Mucosa of rectum (tissue), 2 donors: ENCODE results near the gene MAP4K2.

Source experiments
- H3K27ac ChIP-seq, 2 donors: one replicate each; pipeline ENCODE4 v1.7.0; 2013; ENCODE audit warnings: inconsistent platforms in 2 of 2, low read depth in 2 of 2, low read length in 2 of 2
- H3K27me3 ChIP-seq, 2 donors: one replicate each; pipeline ENCODE4 v1.7.0; 2013; ENCODE audit warnings: low read length in 2 of 2; ENCODE audit not compliant: control insufficient read depth in 2 of 2, insufficient read depth in 2 of 2
- H3K36me3 ChIP-seq, 2 donors: one replicate each; pipeline ENCODE4 v1.7.0; 2013; ENCODE audit warnings: low read length in 2 of 2; ENCODE audit not compliant: control insufficient read depth in 2 of 2, insufficient read depth in 2 of 2
- H3K4me1 ChIP-seq, 2 donors: one replicate each; pipeline ENCODE4 v1.7.0; 2013; ENCODE audit warnings: low read length in 2 of 2, mild to moderate bottlenecking in 1 of 2; ENCODE audit not compliant: control insufficient read depth in 2 of 2, insufficient read depth in 2 of 2
- H3K4me3 ChIP-seq, 2 donors: one replicate each; pipeline ENCODE4 v1.7.0; 2013; ENCODE audit warnings: low read length in 2 of 2
- H3K9ac ChIP-seq, 2 donors: one replicate each; pipeline ENCODE4 v1.7.0; 2013; ENCODE audit warnings: low read length in 2 of 2, low read depth in 1 of 2, mild to moderate bottlenecking in 1 of 2
- H3K9me3 ChIP-seq, 2 donors: one replicate each; pipeline ENCODE4 v1.7.0; 2013; ENCODE audit warnings: low read length in 2 of 2; ENCODE audit not compliant: control insufficient read depth in 2 of 2
- donor health status: healthy.
- donor health status: Normal muscosa, but diverticular disease.

Gene MAP4K2

DNA sequence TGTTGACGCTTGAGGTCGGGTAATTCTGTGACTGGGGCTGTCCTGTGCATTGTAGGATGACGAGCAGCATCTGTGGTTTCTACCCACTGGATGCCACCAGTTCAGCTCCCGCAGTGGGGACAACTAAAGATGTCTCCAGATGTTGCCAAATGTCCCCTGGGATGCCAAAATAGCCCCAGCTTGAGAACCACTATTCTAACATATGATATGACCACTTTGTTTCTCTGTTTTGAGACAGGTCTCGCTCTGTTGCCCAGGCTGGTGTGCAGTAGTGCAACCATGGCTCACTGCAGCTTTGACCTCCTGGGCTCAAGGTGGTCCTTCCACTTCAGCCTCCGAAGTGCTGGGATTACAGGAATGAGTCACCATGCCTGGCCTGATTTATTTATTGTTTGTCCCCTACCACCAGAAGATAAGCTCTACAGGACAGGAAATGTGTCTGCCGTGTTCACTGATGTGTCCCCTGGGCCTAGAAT is 11.7 kb upstream of the MAP4K2 start:
- H3K27me3 ChIP-seq, result no peaks in the 10 kb centered on the region
- no peak overlapping the region for H3K9ac ChIP-seq
- no peak overlapping the region for H3K4me3 ChIP-seq
- H3K27ac ChIP-seq, result no peak overlapping the region
- no peaks in the 10 kb centered on the region for H3K36me3 ChIP-seq
- no peaks in the 10 kb centered on the region for H3K9me3 ChIP-seq
- peaks cover 6% of the 10 kb centered on the region in 2 donors for H3K4me1 ChIP-seq

DNA sequence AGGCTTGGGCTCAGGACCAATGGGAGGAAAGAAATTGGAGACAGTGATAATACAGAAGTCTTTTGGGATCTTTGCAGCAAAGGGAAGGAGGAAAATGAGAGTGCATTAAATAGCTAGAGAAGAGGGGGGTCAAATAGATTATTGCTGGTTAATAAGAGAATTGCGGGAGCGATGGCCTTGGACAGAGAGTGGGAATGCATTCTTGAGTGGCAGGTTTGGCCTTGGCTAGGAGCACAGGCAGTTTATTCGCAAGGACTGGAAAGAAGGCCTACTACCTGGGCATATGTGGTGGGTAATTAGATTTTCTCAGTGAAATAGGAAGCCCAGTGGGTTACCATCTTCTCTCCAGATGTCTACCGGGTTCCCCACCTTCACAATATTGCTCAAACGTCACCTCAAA is 10.8 kb upstream of the MAP4K2 start:
- Histone ChIP-seq H3K9me3 (no peaks in the 10 kb centered on the region), H3K9ac (no peak overlapping the region), H3K27ac (no peak overlapping the region), H3K4me1 (peaks cover 9 to 10% of the 10 kb centered on the region in 2 donors), H3K4me3 (no peak overlapping the region), H3K36me3 (no peaks in the 10 kb centered on the region), H3K27me3 (no peaks in the 10 kb centered on the region)

DNA sequence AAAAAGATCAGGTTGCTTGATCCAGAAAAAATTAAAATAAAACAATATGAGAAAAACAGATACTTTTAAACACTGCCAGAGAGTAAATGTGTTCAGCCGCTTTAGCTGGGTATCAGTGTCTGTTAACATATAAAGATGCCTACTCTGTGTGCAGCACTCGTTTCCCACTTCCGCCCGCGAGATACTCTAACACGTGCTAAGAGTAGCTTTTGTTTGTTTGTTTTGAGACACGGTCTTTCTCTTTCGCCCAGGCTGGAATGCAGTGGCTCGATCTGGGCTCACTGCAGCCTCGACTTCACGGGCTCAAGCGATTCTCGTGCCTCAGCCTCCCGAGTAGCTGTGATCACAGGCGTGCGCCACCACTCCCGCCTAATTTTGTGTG is 7.9 kb upstream of the MAP4K2 start:
- Histone ChIP-seq H3K4me3 (peak overlapping the region; percentile 79 to 80), H3K9me3 (no peaks in the 10 kb centered on the region), H3K9ac (no peak overlapping the region), H3K36me3 (peaks cover 0 to 7% of the 10 kb centered on the region in 2 donors), H3K27ac (peak overlapping the region in 1 of 2 donors; percentile 77), H3K4me1 (peaks cover 9 to 10% of the 10 kb centered on the region in 2 donors), H3K27me3 (no peaks in the 10 kb centered on the region)

DNA sequence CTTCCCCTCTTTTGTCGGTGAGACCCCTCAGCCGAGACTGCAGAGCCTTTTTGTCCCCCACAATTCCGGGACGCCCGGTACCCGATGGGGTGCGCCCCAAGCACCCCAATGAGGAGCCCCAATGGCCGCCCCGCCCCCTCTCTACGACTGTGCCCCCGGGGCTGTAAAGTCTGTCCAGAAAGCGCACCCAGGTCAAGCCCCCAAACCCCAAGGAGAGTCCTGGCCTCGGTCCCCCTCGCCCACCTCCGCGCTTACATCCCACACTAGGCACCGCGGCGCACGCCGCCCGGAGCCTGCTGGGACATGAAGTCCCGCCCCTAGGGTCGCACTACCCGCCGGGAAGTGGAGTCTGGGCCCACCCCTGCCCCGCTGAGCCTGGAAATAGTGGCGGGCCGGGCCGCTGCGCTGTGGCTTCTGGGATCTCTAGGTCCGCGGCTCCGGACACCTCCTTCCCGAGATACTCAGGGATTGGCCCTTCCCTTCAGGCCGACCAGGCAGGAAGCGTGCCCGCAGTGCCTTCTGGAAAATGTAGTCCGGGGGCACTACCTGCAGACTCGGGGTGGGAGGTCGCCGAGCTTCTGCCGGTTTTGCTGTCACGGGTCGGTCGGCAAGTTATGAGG is 7.4 kb upstream of the MAP4K2 start, which contains the start of gene MEN1:
TSS of gene MEN1 (minus strand) at position 281 of the 620 bp plus-strand sequence. CDS start 442 bp downstream, outside the sequence.
- H3K9ac ChIP-seq, result peak within 1 kb of the TSS; percentile 74 to 76
- H3K36me3 ChIP-seq, result peaks cover 2 to 8% of the 10 kb centered on the region in 2 donors
- peak within 1 kb of the TSS; percentile 79 to 80 for H3K4me3 ChIP-seq
- peak within 1 kb of the TSS; percentile 77 to 80 for H3K27ac ChIP-seq
- H3K27me3 ChIP-seq, result no peaks in the 10 kb centered on the region
- no peaks in the 10 kb centered on the region for H3K9me3 ChIP-seq
- H3K4me1 ChIP-seq, result peaks cover 9 to 10% of the 10 kb centered on the region in 2 donors

DNA sequence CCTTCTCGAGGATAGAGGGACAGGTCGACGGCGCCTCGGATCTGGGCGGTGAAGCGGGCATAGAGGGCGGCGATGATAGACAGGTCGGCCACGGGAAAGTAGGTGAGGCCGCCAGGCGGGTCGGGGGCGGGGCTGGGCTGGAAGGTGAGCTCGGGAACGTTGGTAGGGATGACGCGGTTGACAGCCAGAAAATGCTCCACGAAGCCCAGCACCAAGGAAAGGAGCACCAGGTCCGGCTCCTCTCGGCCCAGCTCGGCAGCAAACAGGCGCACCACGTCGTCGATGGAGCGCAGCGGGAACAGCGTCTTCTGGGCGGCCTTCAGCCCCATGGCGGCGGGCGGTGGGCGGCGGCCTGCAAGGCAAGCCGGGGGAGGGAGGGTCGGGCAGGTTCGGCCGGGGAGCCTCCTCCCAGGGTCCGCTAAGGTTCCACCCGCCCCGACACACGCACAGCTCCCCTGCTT is 6.8 kb upstream of the MAP4K2 start:
- peak overlapping the region; percentile 77 to 80 for H3K27ac ChIP-seq
- peak overlapping the region; percentile 74 to 76 for H3K9ac ChIP-seq
- peaks cover 9 to 10% of the 10 kb centered on the region in 2 donors for H3K4me1 ChIP-seq

DNA sequence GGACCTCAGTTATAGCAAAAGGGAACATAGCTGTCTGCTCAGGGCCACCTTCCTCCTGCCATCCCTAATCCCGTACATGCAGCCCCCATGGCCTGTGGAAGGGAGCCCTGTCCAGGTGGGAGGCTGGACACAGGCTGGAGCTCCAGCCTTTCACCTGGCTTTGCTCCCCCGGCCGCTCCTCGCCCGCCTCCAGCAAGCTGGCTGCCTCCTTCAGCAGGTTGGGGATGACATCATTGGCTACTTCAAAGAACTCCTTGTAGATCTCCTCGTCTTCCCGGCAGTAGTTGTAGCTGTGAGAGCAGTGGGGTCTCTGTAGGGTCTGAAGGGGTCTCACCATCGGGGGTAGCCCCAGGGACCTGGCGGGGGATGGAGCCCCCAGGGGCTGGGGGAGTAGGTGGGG is 2.5 kb upstream of the MAP4K2 start:
- Histone ChIP-seq H3K4me1 (peaks cover 20 to 24% of the 10 kb centered on the region in 2 donors), H3K9me3 (no peaks in the 10 kb centered on the region), H3K9ac (no peak overlapping the region), H3K27ac (no peak overlapping the region), H3K27me3 (no peaks in the 10 kb centered on the region), H3K36me3 (peaks cover 4 to 15% of the 10 kb centered on the region in 2 donors), H3K4me3 (no peak overlapping the region)

More for the DNA sequence above, 6.8 kb upstream of the MAP4K2 start:
- Histone ChIP-seq H3K27me3 (no peaks in the 10 kb centered on the region), H3K4me3 (peak overlapping the region; percentile 79 to 80), H3K36me3 (peaks cover 4 to 13% of the 10 kb centered on the region in 2 donors), H3K9me3 (no peaks in the 10 kb centered on the region)

DNA sequence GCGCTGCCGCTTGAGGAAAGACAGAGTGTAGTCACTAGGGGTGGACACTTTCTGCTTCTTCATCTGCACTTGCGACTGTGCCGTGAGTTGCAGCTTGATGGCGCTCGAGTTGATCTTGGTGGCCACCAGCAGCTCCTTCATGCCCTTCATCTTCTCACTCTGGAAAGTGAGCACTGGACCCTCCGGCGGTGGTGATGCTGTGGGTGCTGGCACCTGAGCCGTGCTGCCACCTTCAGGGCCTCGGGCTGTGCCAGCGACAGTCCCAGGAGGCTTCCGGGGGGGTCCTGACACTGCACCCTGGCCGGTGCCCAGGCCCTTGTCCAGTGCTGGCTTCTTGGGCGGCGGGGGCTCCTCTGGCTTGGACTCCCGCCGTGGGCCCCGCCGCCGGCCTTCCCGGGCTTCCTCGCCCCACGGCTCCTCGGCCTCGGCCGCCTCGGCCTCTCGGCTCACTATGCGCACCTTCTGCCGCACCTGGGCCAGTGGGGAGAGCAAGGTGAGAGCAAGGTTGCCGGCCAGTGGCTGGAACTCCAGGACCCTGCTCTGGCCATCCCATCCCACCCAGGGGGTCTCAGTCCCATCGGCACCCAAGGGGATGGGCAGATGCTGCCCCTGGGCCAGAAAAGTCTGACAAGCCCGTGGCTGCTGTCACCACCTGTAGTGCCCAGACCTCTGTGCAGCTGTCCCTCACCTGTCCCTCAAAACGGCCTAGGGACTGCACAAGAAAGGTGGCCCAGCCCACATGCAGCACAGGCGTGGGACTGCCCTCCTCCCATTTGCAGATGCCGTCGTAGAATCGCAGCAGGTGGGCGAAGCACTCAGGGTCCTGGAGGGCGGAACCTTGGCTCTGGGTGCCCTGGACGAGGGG is 1.6 kb upstream of the MAP4K2 start:
- peaks cover 4 to 15% of the 10 kb centered on the region in 2 donors for H3K36me3 ChIP-seq
- H3K9ac ChIP-seq, result no peak overlapping the region
- H3K4me1 ChIP-seq, result peaks cover 18 to 19% of the 10 kb centered on the region in 2 donors
- H3K9me3 ChIP-seq, result no peaks in the 10 kb centered on the region
- H3K27ac ChIP-seq, result no peak overlapping the region
- H3K4me3 ChIP-seq, result peak overlapping the region in 1 of 2 donors; percentile 77
- H3K27me3 ChIP-seq, result no peaks in the 10 kb centered on the region

DNA sequence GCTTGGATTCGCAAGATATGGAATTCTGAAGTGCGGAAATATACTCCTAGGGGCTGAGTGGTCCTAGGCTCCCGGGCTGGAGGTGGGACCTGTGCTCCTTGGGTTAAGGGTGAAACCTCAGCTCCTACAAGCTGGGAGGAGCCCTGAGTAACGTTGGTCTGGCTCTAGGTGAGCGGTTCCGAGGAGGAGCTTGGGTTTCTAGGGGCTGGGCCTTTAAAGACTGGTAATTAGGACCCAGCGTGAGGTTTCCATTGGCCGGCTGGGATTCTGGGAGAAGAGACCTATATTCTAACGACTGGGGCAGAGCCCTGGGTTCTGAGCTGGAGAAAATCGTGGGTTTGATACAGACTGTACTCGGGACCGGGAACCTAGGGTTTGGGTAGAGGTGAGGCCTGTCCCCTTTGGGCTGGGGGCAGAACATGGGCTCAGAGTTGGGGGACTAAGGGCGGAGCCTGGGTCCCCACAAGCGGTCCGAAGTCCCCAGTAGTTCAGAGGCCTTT is 882 bp upstream of the MAP4K2 start:
- Histone ChIP-seq H3K36me3 (peaks cover 4 to 15% of the 10 kb centered on the region in 2 donors), H3K27ac (peak overlapping the region; percentile 78 to 80), H3K4me1 (peaks cover 15 to 18% of the 10 kb centered on the region in 2 donors), H3K27me3 (no peaks in the 10 kb centered on the region), H3K4me3 (peak overlapping the region; percentile 76 to 77), H3K9ac (peak overlapping the region; percentile 51 to 66), H3K9me3 (no peaks in the 10 kb centered on the region)

DNA sequence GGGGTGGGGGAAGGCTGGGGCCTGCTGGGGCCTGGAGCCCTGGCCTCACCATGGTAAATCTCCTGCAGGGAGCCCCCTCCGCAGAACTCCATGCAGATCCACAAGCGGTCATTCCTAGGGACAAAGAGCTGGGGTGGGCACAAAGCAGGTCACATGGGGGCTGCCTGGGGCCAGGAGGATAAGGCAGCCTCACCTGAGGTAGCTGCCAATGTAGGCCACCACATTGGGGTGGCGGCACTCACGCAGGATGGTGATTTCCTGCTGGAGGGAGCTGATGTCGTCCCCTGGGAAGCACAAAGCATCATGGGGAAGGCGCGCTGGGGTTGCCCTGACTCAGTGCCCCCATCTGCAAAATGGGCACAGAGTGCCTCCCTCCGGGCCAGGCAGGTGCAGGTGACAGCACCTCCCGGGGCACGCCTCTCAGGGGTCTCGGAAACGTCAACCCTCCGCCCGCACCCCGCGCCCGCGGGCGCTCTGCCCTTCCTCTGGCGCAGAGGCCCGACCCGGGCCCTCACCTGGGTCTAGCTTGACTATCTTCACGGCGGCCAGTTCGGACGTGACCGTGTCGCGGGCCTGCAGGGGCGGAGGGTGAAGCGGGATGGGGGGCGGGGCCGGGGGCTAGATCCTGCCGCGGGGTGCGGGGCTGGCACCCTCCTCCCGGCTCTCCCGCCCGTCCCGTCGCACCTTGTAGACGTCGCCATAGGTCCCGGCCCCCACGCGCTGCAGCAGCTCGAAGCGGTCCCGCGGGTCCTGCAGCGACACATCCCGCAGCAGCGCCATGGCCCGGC is 450 bp downstream of the MAP4K2 start:
- Histone ChIP-seq H3K27me3 (no peaks in the 10 kb centered on the region), H3K36me3 (peaks cover 4 to 15% of the 10 kb centered on the region in 2 donors), H3K27ac (peak overlapping the region in 1 of 2 donors; percentile 58), H3K4me1 (peaks cover 15 to 18% of the 10 kb centered on the region in 2 donors), H3K9me3 (no peaks in the 10 kb centered on the region), H3K9ac (peak overlapping the region; percentile 14 to 41), H3K4me3 (peak overlapping the region; percentile 52 to 67)
